ENCODE data around the gene SOAT2. TPM values are rescaled to one million over a fixed set of nuclear protein-coding genes. Genes with fewer than 3 reads are reported as not detected.

SOAT2 gene
- total RNA-seq, 1 donor from 2014 or later: 0.98 TPM

DNA sequence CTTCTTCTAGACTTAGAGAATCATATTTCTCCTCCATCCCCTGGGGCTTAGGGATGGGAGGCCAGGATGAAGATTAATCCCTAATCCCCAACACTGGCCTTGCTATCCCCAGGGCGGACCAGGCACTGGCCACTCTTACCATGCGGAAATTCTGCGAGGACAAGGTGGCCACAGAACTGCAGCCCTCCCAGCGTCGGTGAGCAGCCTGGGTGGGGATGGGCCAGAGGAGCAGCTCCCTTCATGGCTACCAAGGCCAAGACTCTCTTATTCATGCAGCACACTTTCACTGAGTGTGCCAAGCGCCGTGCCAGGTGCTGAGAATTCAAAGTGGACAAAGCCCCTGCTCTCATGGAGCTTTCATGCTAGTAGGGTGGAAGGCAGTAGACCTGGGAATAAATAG is 46.4 kb upstream of the SOAT2 start:
- peaks cover 6% of the 10 kb centered on the region for H3K27me3 Mint-ChIP-seq
- H3K27ac Mint-ChIP-seq: no peak overlapping the region
- H3K36me3 Mint-ChIP-seq (ENCODE audit: insufficient read depth): no peaks in the 10 kb centered on the region
- TF ChIP-seq, protein P1, sequence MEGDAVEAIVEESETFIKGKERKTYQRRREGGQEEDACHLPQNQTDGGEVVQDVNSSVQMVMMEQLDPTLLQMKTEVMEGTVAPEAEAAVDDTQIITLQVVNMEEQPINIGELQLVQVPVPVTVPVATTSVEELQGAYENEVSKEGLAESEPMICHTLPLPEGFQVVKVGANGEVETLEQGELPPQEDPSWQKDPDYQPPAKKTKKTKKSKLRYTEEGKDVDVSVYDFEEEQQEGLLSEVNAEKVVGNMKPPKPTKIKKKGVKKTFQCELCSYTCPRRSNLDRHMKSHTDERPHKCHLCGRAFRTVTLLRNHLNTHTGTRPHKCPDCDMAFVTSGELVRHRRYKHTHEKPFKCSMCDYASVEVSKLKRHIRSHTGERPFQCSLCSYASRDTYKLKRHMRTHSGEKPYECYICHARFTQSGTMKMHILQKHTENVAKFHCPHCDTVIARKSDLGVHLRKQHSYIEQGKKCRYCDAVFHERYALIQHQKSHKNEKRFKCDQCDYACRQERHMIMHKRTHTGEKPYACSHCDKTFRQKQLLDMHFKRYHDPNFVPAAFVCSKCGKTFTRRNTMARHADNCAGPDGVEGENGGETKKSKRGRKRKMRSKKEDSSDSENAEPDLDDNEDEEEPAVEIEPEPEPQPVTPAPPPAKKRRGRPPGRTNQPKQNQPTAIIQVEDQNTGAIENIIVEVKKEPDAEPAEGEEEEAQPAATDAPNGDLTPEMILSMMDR (IDR thresholded peaks at IDR 0.05; ENCODE audit: unreplicated experiment): no peak
- no peaks in the 10 kb centered on the region for H3K9me3 Mint-ChIP-seq (ENCODE audit: low read depth)
- H3K4me1 Mint-ChIP-seq (ENCODE audit: low read depth): peaks cover 6% of the 10 kb centered on the region
- H3K4me3 Mint-ChIP-seq (ENCODE audit: low read depth): no peak overlapping the region
- no peak for DNase-seq (ENCODE audit: low spot score, unreplicated experiment)

- Mint-ChIP-seq H3K27ac (no peak overlapping the region), H3K9me3 (ENCODE audit: low read depth) (no peaks in the 10 kb centered on the region)
Observed at GRCh38 chr12:53057816-53058500, 45.3 kb upstream of the SOAT2 start.

DNA sequence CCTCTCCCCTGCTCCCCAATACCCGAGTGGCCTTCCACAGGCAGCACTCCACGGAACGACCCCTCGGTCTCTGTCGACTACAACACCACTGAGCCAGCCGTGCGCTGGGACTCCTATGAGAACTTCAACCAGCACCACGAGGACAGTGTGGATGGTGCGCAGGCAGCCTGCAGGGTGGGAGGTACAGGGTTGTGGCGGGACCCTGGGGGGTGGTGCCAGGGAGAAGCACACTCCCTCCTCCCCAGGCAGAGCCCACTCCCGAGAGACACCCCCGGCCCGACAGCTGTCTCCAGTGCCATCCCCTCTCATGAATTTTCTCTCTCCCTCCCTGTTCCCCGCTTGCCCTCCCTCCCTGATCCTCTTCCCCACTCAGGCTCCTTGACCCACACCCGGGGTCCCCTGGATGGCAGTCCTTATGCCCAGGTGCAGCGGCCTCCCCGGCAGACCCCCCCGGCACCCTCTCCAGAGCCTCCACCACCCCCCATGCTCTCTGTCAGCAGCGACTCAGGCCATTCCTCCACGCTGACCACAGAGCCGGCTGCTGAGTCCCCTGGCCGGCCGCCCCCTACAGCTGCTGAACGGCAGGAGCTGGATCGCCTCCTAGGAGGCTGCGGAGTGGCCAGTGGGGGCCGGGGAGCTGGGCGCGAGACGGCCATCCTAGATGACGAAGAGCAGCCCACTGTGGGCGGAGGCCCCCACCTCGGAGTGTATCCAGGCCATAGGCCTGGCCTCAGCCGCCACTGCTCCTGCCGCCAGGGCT is 44.4 kb upstream of the SOAT2 start:
- peaks cover 6% of the 10 kb centered on the region for H3K27me3 Mint-ChIP-seq
- no peak overlapping the region for H3K27ac Mint-ChIP-seq
- TF ChIP-seq, protein P1 (IDR thresholded peaks at IDR 0.05; ENCODE audit: unreplicated experiment): no peak
- no peak for DNase-seq (ENCODE audit: low spot score, unreplicated experiment)
- H3K4me3 Mint-ChIP-seq (ENCODE audit: low read depth): no peak overlapping the region
- no peaks in the 10 kb centered on the region for H3K9me3 Mint-ChIP-seq (ENCODE audit: low read depth)
- peaks cover 3% of the 10 kb centered on the region for H3K4me1 Mint-ChIP-seq (ENCODE audit: low read depth)
- peaks cover under 1% of the 10 kb centered on the region for H3K36me3 Mint-ChIP-seq (ENCODE audit: insufficient read depth)

More at GRCh38 chr12:53057816-53058500, 45.3 kb upstream of the SOAT2 start:
- TF ChIP-seq, protein P1 (IDR thresholded peaks at IDR 0.05; ENCODE audit: unreplicated experiment): no peak
- peaks cover 6% of the 10 kb centered on the region for H3K27me3 Mint-ChIP-seq
- no peak for DNase-seq (ENCODE audit: low spot score, unreplicated experiment)
- no peak overlapping the region for H3K4me3 Mint-ChIP-seq (ENCODE audit: low read depth)
- H3K36me3 Mint-ChIP-seq (ENCODE audit: insufficient read depth): no peaks in the 10 kb centered on the region
- peaks cover 6% of the 10 kb centered on the region for H3K4me1 Mint-ChIP-seq (ENCODE audit: low read depth)

- TF ChIP-seq, protein P1 (IDR thresholded peaks at IDR 0.05; ENCODE audit: unreplicated experiment): no peak
- Mint-ChIP-seq H3K27me3 (peaks cover 6% of the 10 kb centered on the region), H3K9me3 (ENCODE audit: low read depth) (no peaks in the 10 kb centered on the region), H3K36me3 (ENCODE audit: insufficient read depth) (peaks cover 4% of the 10 kb centered on the region), H3K4me3 (ENCODE audit: low read depth) (no peak overlapping the region), H3K4me1 (ENCODE audit: low read depth) (peaks cover 1% of the 10 kb centered on the region), H3K27ac (no peak overlapping the region)
- DNase-seq (ENCODE audit: low spot score, unreplicated experiment): no peak
Observed at GRCh38 chr12:53059434-53060063, 43.7 kb upstream of the SOAT2 start.

- DNase-seq (ENCODE audit: low spot score, unreplicated experiment): no peak
- Mint-ChIP-seq H3K9me3 (ENCODE audit: low read depth) (no peaks in the 10 kb centered on the region), H3K27me3 (peaks cover 6% of the 10 kb centered on the region), H3K4me3 (ENCODE audit: low read depth) (no peak overlapping the region), H3K4me1 (ENCODE audit: low read depth) (peaks cover 1% of the 10 kb centered on the region), H3K36me3 (ENCODE audit: insufficient read depth) (peaks cover 6% of the 10 kb centered on the region), H3K27ac (no peak overlapping the region)
- TF ChIP-seq, protein P1 (IDR thresholded peaks at IDR 0.05; ENCODE audit: unreplicated experiment): no peak
Observed at GRCh38 chr12:53060064-53060720, 43.1 kb upstream of the SOAT2 start.

All from progenitor cell of endocrine pancreas (in vitro differentiated cells).